SW480 (cell line): ENCODE data around the gene OMG.
"Not testable (repeated sequence)": the region's sequence is repeated elsewhere in the genome, so short reads cannot be mapped to it uniquely, and the experiment has no call there.

Source experiments
- DNase-seq: peaks from one replicate; pipeline ENCODE4 v3.0.0-alpha.2; 2016; ENCODE audit warnings: low spot score

OMG gene

DNA sequence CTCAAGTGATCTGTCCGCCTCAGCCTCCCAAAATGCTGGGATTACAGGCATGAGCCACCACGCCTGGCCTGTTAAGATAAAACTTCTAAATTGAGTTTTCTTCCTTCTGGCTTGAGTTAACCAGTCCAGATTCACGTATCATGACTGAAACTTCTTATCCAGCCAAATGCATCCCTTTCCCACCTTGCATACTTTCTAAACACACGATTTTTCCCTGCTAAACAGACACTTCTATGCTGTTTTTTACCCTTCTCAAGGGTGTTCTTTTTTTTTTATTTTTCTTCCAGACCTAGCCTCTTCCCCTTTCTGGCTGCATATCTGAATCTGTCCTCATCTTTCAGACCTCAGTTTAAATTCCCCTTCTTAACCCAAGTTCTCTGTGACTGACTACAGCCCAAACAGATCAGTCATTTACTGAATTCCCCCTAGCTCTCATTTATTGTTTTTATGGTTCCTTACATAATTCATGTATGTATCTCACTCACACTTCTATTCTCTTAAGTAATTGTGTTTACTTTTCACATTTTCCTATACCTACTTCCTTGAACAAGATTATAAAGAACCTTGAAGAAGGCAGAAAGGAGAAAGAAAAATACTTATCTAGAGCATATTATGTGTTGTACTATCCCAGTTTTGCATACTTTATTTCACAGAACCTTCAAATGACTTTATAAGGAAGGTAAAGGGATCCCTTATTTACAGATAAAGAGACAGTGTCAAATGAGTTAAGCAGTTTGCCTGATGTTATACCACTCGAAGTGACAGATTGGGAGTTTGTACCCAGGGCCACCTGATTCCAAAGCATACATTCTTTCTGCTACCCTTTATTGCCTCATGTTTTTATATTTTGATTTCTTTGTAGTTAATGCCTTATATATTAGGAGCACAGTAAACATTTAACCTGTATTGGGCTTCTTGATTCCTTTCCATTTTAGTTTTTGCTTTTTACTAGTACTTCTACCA, 11.6 kb upstream of the OMG start:
- DNase-seq, result no peak

DNA sequence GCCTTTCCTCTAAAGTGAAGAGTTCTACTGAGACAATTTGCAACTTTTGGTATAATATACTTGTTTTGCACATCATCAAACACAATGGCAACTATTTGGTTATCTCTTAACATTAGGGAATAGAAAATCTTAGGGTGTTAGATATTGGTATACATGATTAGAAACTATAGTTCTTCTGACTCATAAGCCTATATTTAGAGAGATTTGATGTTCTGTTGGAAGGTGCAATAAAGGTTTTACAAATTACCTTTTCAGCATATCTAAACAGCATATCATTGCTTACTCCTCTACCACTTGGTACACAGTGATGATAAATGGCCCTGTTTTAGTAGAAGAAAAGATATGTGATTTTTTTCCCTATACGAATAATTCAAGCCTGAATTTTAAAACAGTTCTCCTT, 10.6 kb upstream of the OMG start:
- DNase-seq, result no peak

DNA sequence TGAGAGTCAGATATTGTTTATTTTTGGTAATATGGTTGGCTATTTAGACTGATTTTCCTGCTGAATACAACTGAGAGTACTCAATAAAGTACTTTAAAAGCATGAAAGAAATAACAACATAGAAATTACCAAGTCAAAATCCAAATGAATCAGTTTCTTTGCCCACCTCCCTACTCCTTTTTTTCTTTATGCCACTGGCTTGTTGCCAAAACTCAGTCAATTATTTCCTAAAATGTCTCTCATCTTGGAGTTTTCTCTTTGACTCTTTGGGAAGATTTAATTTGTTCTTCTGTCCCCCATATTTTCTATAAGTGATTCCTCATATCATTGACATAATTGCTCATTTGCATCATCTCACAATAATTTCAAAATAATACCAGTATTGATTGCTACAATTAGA, 2.6 kb upstream of the OMG start:
- DNase-seq, result no peak

DNA sequence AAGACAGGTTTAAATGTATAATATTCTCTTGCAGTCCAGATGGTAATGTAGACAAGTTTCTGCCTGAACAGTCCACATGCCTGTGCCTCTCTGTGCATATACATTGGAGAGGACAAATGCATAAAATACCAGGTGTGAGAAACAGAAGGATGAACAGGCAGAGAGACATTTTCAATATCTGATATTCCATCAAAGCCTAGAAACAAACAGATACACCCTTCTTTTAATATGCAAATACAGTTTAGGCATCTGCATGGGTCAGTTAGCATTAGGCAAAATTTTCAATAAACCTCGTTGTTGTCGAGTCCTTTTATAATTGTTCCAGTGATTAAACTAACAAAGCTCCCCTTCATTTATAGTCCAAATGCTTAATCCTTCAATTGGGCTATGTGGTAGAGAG, 897 bp downstream of the OMG start:
- DNase-seq, result no peak

DNA sequence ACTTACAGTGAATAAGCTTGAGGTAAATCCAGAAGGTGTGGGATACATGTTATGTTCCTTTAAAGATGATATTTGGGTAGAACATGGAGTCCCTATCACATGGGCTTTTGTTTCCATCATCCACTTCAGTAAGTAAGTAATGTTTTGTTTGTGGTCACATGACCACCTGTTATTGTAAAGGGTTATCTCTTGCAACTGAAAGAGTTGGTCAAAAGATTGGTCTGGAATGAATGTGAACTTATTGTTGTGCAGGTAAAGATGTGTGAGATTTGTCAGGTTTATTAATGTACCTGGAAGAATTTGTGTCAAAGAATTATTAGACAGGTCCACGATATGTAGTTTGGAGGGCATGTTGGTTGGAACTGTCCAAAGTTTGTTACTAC, 1.6 kb downstream of the OMG start:
- DNase-seq, result no peak

DNA sequence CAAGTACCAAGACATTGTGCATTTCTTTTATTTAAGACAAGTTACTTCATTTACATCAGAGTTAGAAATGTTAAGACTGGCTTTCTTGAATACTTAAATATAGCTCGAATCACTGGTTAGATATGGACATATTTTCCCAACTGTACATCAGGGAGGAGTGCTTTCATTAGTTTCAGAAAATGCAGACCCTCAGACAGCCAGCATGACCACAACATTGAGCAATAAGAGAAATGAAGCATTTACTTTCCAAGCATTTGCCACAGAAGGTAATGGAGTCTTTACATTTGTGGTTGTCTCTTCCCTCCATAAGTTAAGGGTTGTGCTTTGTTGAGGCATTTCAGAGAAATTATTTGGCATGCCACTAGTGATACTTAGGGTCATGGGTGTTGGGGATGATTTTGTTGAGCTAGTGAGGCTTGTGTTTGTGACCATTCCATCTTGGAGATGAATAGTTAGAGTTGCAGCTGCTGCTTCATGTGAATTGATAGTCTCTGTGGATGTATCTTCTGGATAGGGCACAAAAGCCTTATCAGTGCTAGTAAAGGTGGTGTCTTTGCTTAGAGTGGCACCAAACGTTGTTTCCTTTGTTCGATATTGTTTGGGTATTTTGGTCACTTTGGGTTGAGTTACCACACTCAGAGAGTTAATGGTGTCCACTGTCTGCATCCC, 2.1 kb downstream of the OMG start:
- DNase-seq, result no peak

DNA sequence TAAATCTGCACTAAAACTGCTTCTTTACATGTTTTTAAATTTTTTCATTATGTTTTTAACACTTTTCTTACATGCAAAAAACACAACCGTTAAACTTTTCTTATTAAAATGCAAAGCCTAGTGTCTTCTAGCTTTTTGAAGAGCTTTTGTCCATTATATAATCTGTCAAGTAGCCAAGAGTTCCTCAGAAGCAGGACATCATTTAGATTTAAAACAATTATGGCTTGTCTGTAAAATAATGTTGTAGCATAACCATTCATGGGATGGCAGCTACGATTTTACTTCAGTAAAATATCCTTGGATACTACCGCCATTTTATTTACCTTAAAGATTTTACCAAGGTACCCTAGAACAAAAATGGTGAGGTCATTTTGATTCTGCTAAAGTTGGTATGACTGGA, 2.8 kb downstream of the OMG start:
- no peak for DNase-seq

DNA sequence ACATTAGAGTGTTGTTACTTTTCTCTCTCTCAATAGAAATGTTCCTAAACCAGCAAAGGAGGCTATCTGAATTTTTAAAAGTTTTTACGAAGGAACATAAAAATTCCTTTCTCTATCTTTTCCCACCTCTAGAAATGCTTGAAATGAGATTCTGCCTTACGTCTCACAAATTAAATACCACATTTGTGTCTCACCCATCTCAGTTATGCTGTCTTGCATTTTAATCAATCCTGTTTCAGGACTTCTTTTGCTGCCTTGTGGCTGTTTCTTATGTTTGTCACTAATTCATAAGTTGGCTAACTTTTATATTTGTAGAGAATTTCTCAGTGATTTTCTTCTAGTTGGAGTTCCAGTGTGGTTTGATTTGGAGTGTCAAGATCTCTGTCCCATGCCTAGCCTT, 3.5 kb downstream of the OMG start:
- no peak for DNase-seq

DNA sequence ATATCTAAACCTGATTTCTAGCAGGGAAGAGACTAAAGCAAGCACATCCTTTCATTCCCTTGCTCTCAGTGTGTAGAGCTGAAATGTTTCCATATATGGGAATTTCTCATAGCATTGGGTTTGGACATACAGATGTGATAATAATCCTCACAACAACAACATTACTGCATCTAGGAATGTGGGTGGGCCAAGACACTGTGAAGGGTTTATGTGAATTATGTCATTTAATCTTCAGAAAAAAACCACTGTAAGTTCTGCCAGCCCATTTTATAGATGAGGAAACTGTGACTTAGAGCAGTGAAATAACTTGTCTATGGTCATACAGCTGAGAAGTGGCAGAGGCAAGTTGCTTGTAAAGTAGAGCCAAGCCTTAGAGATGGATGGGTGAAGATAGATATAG, 5.2 kb downstream of the OMG start:
- no peak for DNase-seq

DNA sequence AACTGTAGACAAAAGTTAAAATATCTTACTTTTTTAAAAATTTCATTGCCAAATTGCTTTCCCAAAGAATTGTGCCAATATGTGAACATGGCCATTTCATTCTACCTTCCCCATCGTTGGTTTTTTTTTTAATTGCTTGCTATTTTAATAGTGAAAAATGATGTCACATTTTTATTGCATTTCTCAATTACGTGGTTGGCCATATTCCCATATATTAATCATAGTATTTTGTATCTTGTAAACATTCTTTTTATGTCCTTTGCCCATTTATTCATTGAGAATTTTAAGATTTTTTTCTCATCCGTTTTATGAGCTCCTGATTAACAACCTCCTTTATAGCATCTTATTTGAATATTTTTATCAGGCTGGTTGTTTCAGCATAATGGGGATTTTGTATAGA, 7.2 kb downstream of the OMG start:
- DNase-seq, result no peak

DNA sequence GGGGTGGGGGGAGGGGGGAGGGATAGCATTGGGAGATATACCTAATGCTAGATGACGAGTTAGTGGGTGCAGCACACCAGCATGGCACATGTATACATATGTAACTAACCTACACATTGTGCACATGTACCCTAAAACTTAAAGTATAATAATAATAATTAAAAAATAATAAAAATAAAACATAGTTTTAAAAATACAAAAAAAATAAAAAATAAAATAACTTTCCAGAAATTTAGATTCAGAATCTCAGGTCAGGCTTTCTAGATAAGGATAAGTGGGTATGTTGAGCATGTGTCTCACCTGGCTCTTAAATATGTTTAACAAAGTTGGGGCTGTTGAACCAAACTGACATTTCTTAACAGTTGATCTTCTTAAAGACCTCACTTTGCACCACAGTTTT, 9.1 kb downstream of the OMG start:
- DNase-seq, result not testable (repeated sequence)

DNA sequence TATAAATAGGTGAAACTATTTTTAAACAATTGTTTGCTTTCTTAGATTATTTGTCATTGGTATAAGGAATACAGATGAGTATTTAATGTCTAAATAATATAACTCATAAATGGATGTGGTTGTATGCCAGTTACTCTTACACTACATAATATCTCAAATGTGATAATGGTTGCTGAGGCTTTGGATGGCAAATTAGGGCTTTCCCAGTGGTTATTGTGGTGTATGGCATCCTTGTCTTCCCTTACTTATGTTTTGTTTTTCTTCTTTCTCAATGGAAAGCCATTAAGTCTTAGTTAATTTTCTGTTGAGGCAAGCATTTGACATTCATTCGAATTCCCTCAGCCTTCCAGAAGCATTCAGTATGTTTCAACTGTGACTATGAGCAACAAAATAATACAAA, 10.5 kb downstream of the OMG start:
- DNase-seq, result no peak

DNA sequence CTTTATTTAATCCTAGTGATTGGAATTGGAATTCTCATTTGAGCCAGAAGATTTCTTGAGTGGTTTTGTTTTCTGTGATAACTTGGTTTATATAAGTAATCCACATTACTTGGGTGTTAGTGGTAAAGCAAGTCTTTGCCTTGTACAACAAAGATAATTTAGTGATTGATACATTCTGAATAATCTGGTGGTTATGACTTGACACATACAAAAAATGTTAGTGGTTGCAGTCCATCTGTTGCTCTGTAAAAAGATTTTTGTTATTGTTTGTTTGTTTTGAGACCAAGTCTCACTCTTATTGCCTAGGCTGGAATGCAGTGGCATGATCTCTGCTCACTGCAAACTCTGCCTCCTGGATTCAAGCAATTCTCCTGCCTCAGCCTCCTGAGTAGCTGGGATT, 13.2 kb downstream of the OMG start:
- DNase-seq, result no peak

DNA sequence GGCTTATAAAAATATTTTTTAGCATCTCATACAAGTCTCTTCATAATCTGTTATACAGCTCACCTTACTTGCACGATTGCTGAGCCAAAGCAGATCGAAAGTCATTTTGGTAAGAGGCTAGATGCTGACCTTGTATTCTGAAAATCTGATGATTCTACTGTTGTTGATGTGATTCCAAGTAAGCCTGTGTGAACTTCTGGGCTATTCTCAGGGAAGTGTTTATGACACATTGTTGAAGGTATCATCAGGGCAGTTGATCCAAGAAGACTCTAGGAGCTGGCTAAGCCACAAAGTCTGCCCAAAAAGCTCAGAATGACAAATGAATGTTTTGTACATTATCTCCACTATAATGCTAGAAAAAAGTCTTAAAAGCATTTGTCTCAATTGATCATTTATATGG, 16.0 kb downstream of the OMG start:
- DNase-seq, result no peak

DNA sequence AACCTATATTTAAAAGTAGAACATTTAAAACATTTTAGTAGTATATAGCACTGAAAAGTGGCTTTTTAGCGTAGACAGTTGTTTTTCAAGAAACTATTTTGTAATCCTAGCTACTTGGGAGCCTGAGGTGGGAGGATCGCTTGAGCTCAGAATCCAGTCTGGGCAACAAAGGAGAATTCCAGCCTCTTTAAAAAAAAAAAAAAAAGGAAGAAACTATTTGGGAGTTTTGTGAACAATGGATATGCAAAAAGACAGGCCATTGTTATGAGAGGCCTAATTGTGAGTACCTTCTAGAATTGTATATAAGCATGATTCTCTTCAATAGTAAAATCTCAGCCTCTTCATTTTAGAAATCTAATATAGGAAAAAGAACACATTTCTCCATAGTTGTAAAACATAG, 17.6 kb downstream of the OMG start:
- DNase-seq, result no peak

DNA sequence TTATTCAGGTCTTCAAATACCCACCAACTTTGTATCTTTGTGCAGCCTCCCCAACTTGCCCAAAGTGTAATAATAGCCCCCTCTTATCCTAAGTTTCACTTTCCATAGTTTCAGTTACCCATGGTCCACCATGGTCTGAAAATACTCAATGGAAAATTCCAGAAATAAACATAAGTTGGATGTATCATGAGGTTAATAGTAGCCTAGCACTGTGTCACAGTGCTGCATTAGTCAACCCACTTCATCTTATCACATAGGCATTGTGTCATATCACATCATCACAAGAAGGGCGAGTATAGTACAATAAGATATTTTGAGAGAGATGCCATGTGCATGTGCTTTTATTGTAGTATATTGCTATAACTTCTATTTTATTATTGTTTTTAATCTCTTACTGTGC, 21.9 kb downstream of the OMG start:
- DNase-seq, result no peak

DNA sequence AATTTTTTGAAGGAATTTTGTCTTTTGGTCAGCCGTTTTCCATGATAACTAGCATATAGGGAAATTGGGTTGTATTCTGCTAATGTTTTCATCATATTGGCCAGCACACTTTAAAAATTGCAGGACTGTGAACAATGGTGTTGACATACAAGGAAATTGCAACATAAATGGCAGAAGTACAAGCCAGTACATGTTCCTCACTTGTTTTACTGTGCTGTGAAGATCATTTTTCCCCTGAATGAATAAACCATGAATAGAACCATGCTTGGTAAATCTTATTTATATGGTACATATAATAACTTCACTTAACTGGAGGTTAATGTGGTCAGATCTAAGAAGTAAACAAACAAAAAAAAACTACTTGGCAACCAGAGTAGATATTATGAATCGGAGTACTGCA, 22.8 kb downstream of the OMG start:
- DNase-seq, result no peak

DNA sequence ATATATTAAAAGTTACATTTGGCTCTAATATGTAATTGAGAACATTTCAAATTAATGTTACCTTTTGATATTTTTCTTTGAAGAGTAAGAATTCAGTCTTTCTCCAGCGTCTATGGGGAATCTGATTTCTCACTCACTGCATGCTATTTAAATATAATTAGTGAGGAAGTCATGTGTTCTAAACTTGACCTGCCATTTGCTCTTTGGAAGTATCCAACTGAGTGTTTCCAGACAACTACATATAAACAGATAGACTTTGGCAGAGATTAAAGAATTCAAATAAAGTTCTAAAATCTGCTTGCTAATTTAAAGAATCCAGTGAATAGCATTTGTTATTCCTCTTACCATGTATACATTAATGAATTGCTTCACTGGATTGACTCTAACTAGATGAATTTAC, 23.5 kb downstream of the OMG start:
- no peak for DNase-seq

DNA sequence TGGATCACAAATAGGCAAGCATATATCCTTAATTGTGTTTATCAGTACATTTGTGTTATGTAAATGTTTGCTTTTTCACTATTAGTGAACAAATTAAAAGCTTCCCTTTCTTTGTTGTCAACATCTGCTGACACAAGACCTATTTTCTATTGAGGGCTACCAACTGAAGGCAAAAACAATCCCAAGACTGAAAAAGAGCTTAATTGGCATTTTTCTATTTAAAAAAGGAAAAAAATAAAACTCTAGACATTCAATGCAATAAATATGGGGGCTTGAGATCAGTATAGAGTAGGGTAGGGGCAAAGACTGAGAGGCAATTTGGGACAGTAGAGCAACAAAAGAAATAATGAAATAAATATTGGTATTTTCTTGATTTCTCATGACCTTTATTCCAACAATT, 24.2 kb downstream of the OMG start:
- DNase-seq, result no peak

DNA sequence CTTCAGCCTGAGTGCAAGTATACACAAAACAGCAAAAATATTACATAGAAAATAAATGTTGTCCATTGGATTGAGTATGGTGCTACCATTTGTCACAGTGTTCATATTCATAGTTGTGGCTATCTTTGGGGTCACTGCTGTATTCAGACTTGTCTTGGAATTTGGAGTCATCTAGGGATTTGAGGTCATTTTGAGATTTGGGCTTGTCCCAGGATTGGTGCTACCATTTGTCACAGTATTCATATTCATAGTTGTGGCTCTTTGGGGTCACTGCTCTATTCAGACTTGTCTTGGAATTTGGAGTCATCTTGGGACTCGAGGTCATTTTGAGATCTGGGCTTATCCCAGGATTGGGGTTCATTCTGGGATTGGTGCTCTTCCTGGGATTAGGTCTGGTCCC, 24.8 kb downstream of the OMG start:
- DNase-seq, result no peak

DNA sequence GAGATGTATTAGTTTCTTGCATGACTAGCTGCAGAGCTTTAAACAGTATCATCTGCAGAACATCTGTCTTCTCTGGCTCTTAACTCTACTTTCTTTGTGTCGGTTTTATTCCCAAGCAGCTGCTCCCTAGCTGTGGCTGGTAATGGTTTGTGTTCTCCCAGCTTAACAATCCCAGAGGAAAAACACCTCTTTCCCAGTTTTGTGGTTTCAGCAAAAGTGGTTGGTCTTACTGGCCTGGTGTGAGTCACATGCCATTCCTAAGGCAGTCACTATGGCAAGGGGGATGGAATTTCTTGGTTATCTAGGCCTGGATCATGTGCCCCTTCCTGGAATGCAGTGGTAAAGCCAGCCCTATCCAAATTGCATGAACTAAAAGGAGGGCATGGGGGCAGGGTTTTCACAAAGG, 27.5 kb downstream of the OMG start:
- peak; percentile 89 for DNase-seq

DNA sequence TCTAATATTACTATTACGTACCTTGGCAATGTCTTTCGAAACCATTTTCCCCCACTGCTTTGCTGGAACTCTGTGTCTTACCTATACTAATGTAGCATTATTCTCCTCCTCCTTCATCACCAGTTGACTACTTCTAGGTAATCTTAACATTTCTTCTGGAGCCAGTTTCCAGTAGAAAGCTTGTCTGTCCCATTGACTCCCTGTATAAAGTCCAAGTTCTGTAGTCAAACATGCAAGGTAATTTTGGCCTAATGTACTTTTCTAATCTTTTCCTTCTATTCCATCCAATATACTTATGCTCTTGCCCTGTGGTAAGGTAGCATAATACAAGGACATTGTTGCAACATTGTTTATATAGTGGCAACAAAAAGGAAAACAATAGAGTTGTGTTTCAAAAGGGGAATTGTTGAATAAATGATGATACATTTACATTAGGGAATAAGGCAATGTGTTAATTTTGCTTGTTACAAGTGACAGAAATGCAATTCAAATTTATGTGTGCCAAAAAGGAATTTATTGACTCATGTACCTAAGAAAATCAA, 27.9 kb downstream of the OMG start:
- DNase-seq, result no peak

DNA sequence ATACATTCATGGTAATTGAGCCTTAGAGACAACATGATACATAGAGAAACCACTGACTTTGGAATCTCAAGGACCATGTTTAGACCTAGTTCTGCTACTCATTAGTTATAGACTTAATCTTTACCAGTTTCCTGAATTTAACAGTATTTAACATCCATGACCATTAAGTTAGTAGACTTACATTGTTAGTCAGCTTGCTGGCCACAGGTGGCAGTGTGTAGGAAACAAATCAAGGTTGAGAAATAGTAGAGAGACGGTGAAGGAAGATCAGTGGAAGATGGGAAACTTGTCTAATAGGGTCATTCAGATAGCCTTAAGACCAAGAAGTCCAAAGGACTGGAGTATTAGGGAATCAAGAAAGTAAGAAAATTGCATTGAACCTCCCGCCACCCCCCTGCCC, 31.0 kb downstream of the OMG start:
- no peak for DNase-seq
